Body of pancreas (tissue), 4 donors: ENCODE measurements around the gene KRTAP9-7.
"Not testable (repeated sequence)": the region's sequence is repeated elsewhere in the genome, so short reads cannot be mapped to it uniquely, and the experiment has no call there.

Source experiments
- CTCF ChIP-seq, 7 experiments: fragments of 450-650 bp in 4 of 7; fragments of 200-600 bp in 3 of 7; sonication (generic) in 3 of 7; IDR thresholded peaks; one replicate each; pipeline ENCODE4 v1.5.1; 2016 to 2019; ENCODE audit warnings: antibody characterized with exemption in 7 of 7
- POLR2A ChIP-seq, 3 donors: fragments of 450-650 bp; IDR thresholded peaks; one replicate each; pipeline ENCODE4 v1.6.1; 2016; ENCODE audit warnings: antibody characterized with exemption in 3 of 3, mild to moderate bottlenecking in 2 of 3

GRCh38 chr17:41237116-41237515, 38.4 kb upstream of the KRTAP9-7 start:
- not testable (repeated sequence) for TF ChIP-seq CTCF, POLR2A (IDR thresholded peaks at IDR 0.05)
